HEK293 (cell line): Measurements from ENCODE around the gene PARP6.

Experiments used
- CTCF ChIP-seq: fragments of 450-650 bp; formaldehyde crosslinking; IDR thresholded peaks from 2 replicates; pipeline ENCODE4 v1.5.1; 2016; ENCODE audit warnings: missing biosample characterization, missing genetic modification characterization
- ZFP3 ChIP-seq: fragments of 450-650 bp; formaldehyde crosslinking; IDR thresholded peaks from 2 replicates; pipeline ENCODE4 v1.5.1; 2016; ENCODE audit warnings: low read depth, missing biosample characterization, missing genetic modification characterization
- ZNF175 ChIP-seq: fragments of 450-650 bp; formaldehyde crosslinking; IDR thresholded peaks from 2 replicates; pipeline ENCODE4 v1.5.1; 2016; ENCODE audit warnings: missing biosample characterization, missing genetic modification characterization
- ZNF433 ChIP-seq: fragments of 450-650 bp; formaldehyde crosslinking; IDR thresholded peaks from 2 replicates; pipeline ENCODE4 v1.5.1; 2016; ENCODE audit warnings: missing biosample characterization, missing genetic modification characterization, low read depth
- ZNF560 ChIP-seq: fragments of 450-650 bp; formaldehyde crosslinking; IDR thresholded peaks from 2 replicates; pipeline ENCODE4 v1.5.1; 2017; ENCODE audit warnings: missing biosample characterization, missing genetic modification characterization, borderline replicate concordance

DNA sequence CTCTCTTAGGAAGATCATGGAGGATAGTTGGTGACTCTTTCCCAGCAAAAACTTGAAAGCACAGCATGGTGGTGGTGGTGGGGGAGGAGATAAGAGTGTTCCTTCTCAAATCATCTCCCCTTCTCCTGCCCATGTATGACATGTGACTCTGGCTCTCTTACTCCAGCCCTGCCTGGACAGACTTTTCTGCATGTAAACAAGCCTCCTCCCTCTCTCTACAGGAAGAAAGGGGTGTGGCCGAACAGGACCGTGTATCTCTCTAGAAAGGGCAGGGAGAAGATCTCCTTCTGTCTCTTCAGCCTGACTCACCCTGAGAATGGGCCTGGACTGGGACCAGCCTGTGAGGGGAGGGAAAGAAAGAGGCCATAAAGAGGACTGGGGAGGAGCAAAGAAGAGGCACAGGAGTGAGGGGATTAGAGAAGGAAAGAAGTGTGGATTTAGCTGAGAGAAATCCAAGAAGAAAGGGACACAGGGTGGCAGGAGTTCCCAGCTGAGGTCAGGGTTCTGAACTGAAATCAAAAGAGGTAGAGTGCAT lies 46.1 kb upstream of the PARP6 start:
- no peak for TF ChIP-seq ZNF560
- TF ChIP-seq ZNF175 (tag by site-specific recombination) = no peak
- no peak for TF ChIP-seq CTCF (tag by site-specific recombination)
- TF ChIP-seq ZFP3 (tag by site-specific recombination) = no peak
- TF ChIP-seq ZNF433 (tag by site-specific recombination) = no peak
